HAP-1 (cell line): Measurements from ENCODE around the gene GPX1.
"Not testable (repeated sequence)": the region's sequence is repeated elsewhere in the genome, so short reads cannot be mapped to it uniquely, and the experiment has no call there.

Experiments
- DNase-seq, 2 experiments: peaks; one replicate each; pipeline ENCODE4 v3.0.0-alpha.2; 2016 to 2020; ENCODE audit warnings: low spot score in 2 of 2
- H3K27me3 ChIP-seq: fragments of 250-450 bp; sonication (Bioruptor Pico); 2 replicates; pipeline ENCODE4 v1.5.1; 2020; ENCODE audit warnings: low read depth, mild to moderate bottlenecking, moderate library complexity
- H3K36me3 ChIP-seq: fragments of 250-450 bp; sonication (Bioruptor Pico); replicated peaks from 2 replicates; pipeline ENCODE4 v1.5.1; 2020; ENCODE audit warnings: mild to moderate bottlenecking
- H3K4me1 ChIP-seq: fragments of 250-450 bp; sonication (Bioruptor Pico); 2 replicates; pipeline ENCODE4 v1.5.1; 2020; ENCODE audit warnings: mild to moderate bottlenecking
- H3K4me3 ChIP-seq: fragments of 250-450 bp; sonication (Bioruptor Pico); 2 replicates; pipeline ENCODE4 v1.5.1; 2020; ENCODE audit warnings: mild to moderate bottlenecking, moderate library complexity
- H3K9me3 ChIP-seq: fragments of 250-450 bp; sonication (Bioruptor Pico); 2 replicates; pipeline ENCODE4 v1.5.1; 2020; ENCODE audit warnings: mild to moderate bottlenecking, moderate library complexity
- in situ Hi-C: fragments of 300-500 bp; cut with MboI; formaldehyde crosslinking; loops from 3 replicates; pipeline ENCODE4 v1.14.3; 2020; ENCODE audit warnings: low sequenced_read_pairs, inconsistent platforms, mixed read lengths

GPX1 gene

DNA sequence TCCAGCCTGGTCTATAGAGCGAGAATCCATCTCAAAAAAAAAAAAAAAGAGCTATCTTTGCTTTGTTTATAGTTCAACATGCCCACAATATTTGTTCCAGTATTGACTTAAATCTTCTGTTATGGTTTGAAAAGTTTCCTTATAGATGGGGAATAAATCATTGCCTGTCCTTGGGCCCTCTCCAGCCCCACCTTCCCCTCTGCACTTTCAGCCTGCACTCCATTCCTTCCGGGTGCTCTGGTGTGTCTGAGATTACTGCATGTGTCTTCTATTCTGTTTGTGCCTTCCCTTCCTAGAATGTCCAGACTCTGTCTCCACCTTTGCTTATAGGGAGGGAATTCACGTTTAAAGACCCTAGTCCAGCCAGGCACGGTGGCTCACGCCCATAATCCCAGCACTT lies 25.2 kb upstream of the GPX1 start:
- no peak overlapping the region for H3K4me3 ChIP-seq
- in situ Hi-C loops = no loop called here
- peaks cover 4% of the 10 kb centered on the region for H3K36me3 ChIP-seq
- no peaks in the 10 kb centered on the region for H3K27me3 ChIP-seq
- no peaks in the 10 kb centered on the region for H3K9me3 ChIP-seq
- no peak for DNase-seq
- H3K4me1 ChIP-seq = peaks cover 10% of the 10 kb centered on the region

DNA sequence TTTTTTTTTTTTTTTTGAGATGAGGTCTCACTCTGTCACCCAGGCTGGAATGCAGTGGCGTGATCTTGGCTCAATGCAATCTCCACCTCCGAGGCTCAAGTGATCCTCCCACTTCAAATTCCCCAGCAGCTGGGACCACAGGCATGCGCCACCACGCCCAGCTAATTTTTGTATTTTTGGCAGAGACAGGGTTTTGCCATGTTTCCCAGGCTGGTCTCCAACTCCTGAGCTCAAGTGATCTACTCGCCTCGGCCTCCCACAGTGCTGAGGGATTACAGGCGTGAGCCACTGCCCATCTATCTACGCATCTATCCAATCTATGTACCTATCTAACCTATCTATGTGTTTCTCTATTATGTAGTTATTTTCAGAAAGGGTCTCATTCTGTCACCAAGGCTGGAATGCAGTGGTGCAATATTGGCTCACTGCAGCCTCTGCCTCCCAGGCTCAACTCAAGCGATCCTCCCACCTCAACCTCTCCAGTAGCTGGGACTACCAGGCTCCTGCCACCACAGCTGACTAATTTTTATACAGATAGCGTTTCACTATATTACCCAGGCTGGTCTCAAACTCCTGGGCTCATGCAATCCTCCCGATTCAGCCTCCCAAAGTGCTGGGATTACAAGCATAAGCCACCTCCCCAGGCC lies 20.2 kb upstream of the GPX1 start:
- peaks cover 26% of the 10 kb centered on the region for H3K36me3 ChIP-seq
- peak in 1 of 2 experiments; percentile 12 for DNase-seq

DNA sequence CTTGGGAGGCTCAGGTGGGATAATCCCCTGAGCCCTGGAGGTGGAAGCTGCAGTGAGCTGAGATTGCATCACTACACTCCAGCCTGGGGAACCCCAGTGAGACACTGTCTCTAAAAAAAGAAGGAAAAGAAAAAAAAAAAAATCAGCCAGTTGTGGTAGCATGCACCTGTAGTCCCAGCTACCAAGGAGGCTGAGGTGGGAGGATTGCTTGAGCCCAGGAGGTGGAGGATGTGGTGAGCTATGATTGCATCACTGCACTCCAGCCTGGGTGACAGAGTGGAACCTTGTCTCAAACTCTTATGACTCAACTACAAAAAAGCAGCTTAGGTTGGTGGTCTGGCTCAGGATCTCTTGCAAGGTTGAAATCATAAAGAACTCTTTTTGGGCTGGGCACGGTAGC lies 19.3 kb upstream of the GPX1 start:
- Histone ChIP-seq H3K4me1 (no peaks in the 10 kb centered on the region), H3K36me3 (peaks cover 35% of the 10 kb centered on the region), H3K27me3 (no peaks in the 10 kb centered on the region), H3K9me3 (no peaks in the 10 kb centered on the region), H3K4me3 (no peak overlapping the region)
- in situ Hi-C loops = no loop called here
- DNase-seq = no peak

More for the DNA sequence above, 20.2 kb upstream of the GPX1 start:
- in situ Hi-C loops = no loop called here
- Histone ChIP-seq H3K4me3 (no peak overlapping the region), H3K4me1 (no peaks in the 10 kb centered on the region), H3K9me3 (no peaks in the 10 kb centered on the region), H3K27me3 (no peaks in the 10 kb centered on the region)

DNA sequence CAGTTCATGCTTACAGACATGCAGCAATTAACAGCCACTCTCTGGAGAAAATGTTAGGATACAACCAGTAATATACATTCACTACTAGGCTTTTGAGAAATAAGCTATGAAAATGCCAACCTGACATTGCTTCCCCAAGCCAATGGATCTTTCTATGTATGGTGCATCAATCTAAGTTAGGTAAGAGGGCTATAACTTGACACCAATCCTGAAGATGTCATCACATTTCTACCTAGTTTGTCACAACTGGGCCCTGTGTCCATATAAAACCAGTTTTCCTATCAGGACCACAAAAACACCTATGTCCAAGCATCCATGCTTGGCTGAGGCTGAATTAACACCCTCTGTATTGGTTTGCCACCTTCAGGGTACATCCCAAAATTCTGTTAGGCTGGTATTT lies 13.8 kb upstream of the GPX1 start:
- no peak overlapping the region for H3K4me3 ChIP-seq
- no peak for DNase-seq
- H3K9me3 ChIP-seq = no peaks in the 10 kb centered on the region
- H3K4me1 ChIP-seq = no peaks in the 10 kb centered on the region
- H3K36me3 ChIP-seq = peaks cover 76% of the 10 kb centered on the region
- H3K27me3 ChIP-seq = no peaks in the 10 kb centered on the region
- in situ Hi-C loops = no loop called here

DNA sequence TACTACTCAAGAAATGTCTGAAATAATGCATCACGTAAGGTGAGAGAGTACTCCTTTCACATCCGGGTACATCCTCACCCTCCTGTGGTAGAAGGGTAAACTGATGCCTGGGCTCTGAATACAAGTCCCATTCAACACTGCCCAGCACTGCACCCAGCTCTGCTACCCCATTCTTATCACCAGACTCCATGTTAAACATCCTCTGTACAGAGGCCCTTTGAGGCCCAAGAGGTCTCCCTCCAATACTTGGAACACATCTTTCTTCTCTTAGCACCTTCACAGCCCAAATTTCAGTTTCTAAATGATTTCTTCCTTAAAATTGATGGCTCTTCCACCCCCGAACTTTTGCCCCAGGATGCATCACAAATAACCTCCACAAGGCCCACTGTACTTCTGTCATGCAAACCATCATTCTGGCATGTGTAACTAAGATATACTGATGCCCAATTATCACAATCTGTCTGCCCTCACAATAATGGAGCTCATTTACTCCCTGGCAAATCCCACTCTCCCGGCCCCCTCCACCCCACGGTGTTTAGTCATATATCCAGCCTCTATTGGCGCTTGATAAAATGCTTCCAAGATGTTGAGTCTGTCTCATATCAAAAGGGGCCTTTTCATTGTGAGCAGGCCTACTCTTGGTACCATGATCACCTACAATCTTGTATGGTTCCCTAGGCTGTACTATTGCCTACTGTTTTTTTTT lies 12.6 kb upstream of the GPX1 start:
- Histone ChIP-seq H3K4me1 (no peaks in the 10 kb centered on the region), H3K36me3 (peaks cover 83% of the 10 kb centered on the region), H3K9me3 (no peaks in the 10 kb centered on the region), H3K27me3 (no peaks in the 10 kb centered on the region), H3K4me3 (no peak overlapping the region)
- no peak for DNase-seq
- in situ Hi-C loops = no loop called here

DNA sequence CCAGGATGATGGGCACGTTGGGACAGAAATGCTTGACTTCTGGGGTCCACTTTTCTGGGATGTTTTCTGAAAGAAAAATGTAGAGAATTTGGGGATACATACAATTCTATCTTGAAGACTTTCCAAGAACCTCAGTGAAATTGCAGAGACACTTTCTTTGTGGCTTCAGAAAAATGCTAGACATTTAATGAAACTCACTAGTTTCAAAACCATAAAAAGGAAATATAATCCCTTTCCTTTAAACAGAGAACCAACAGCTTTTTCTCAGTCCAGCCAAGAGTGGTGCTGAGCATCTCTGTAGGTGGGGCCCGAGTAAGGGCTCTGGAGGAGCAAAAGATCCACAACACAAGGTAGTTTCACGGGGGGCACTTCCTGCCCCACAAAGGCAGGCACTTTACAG lies 4.4 kb upstream of the GPX1 start:
- H3K27me3 ChIP-seq = no peaks in the 10 kb centered on the region
- no peaks in the 10 kb centered on the region for H3K9me3 ChIP-seq
- no peak overlapping the region for H3K4me3 ChIP-seq
- H3K36me3 ChIP-seq = peaks cover 86% of the 10 kb centered on the region
- H3K4me1 ChIP-seq = peaks cover 11% of the 10 kb centered on the region
- in situ Hi-C loops = no loop called here
- DNase-seq = no peak

DNA sequence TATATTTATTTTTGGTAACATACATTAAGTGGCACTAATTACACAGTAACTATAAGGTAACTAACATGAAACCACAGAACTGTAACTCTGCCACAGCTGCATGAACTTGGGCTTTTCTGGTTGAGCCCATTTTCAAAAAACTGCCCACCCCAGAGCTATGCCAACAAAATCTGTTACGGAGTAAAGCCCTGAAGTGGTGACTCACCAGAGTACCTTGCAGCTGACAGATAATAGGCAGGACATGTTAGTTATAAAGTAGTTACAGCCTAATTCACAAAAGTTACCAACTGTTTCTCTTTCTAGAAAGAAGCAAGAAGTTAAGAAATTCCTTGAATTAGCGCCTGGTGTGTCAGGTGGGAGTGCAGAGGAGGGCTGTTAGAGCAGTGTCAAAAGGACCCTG lies 1.5 kb upstream of the GPX1 start:
- Histone ChIP-seq H3K27me3 (no peaks in the 10 kb centered on the region), H3K4me3 (no peak overlapping the region), H3K9me3 (no peaks in the 10 kb centered on the region), H3K4me1 (peaks cover 11% of the 10 kb centered on the region), H3K36me3 (peaks cover 76% of the 10 kb centered on the region)
- DNase-seq = no peak
- in situ Hi-C loops = no loop called here

DNA sequence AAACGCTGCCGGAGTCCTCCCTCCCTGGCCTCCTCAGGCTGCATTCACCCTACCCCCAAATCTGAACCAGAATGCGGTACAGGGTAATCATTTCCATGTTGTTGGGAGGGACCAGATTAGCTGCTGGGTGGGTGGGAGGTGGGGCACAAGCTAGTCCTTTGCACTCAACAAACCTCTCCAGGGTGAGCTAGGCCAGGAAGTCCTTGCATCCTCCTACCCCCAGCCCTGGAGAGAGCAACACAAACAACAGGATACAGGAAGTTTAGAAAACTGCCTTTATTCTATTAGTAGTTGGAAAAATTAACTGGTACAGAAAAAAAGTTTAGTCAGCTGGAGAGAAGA lies 702 bp upstream of the GPX1 start:
- H3K4me3 ChIP-seq = peak overlapping the region; percentile 55
- H3K36me3 ChIP-seq = peaks cover 68% of the 10 kb centered on the region
- in situ Hi-C loops = no loop called here
- peak in 1 of 2 experiments; percentile 24 for DNase-seq
- peaks cover 11% of the 10 kb centered on the region for H3K4me1 ChIP-seq
- no peaks in the 10 kb centered on the region for H3K27me3 ChIP-seq
- no peaks in the 10 kb centered on the region for H3K9me3 ChIP-seq

DNA sequence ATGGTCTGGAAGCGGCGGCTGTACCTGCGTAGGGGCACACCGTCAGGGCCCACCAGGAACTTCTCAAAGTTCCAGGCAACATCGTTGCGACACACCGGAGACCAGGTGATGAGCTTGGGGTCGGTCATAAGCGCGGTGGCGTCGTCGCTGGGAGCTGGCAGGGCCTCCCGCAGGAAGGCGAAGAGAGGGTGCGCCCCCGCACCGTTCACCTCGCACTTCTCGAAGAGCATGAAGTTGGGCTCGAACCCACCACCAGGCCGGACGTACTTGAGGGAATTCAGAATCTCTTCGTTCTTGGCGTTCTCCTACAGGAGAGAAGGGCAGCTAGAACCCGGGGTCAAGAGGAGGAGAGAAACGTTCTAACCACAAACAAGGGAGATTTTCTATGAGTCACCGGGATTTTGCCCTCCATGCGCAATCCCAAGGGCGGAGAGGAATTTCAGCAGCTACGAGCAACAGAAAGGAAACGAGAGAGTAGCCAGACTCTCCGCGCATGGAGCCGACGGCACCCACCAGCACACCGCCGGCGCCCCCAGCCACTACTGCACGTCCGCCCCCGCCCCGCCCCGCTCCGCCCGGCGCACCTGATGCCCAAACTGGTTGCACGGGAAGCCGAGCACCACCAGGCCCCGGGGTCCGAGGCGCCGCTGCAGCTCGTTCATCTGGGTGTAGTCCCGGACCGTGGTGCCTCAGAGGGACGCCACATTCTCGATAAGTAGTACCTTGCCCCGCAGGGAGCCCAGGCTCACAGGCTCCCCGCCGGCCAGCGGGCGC lies 523 bp downstream of the GPX1 start:
- H3K9me3 ChIP-seq, in situ Hi-C loops, H3K27me3 ChIP-seq: not testable (repeated sequence)
- Histone ChIP-seq H3K36me3 (peaks cover 56% of the 10 kb centered on the region), H3K4me3 (peak overlapping the region; percentile 55), H3K4me1 (peaks cover 11% of the 10 kb centered on the region)
- DNase-seq = peak in 1 of 2 experiments; percentile 49

DNA sequence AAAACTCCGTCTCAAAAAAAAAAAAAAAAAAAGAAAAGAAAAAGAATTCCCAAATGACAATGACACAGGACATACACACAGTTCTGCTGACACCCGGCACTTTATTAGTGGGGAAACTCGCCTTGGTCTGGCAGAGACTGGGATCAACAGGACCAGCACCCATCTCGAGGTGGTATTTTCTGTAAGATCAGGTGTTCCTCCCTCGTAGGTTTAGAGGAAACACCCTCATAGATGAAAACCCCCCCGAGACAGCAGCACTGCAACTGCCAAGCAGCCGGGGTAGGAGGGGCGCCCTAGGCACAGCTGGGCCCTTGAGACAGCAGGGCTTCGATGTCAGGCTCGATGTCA lies 1.1 kb downstream of the GPX1 start:
- H3K9me3 ChIP-seq, H3K27me3 ChIP-seq, DNase-seq, in situ Hi-C loops: not testable (repeated sequence)
- H3K4me1 ChIP-seq = peaks cover 11% of the 10 kb centered on the region
- peak overlapping the region; percentile 55 for H3K4me3 ChIP-seq
- peaks cover 50% of the 10 kb centered on the region for H3K36me3 ChIP-seq

DNA sequence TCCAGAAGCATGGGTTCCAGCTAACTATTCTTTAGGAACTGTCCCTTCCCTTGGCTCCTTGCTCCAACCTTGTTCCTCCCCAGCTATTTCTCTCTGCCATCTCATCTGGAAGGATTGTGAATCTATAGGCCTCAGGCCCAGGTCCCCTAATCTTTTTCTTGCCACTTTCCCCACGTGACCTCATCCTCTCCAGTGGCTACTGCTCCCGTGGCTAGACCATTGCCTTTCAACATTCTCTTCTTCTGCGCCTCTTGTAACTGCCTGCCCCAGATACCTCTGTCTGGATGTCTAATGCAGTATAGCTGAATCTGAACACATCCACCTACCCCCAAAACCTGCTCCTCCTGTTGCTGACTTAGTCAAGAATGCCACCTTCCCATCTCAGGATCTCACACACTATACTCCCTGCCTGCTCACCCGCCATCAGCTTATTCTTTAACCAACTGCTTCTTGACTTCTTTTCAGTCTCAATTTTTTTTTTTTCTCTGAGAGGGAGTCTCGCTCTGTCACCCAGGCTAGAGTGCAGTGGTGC lies 5.2 kb downstream of the GPX1 start:
- Histone ChIP-seq H3K9me3 (no peaks in the 10 kb centered on the region), H3K4me3 (no peak overlapping the region), H3K27me3 (no peaks in the 10 kb centered on the region), H3K36me3 (peaks cover 13% of the 10 kb centered on the region), H3K4me1 (no peaks in the 10 kb centered on the region; the same call in 1 of the 2 replicates)
- no peak for DNase-seq
- in situ Hi-C loops = no loop called here

DNA sequence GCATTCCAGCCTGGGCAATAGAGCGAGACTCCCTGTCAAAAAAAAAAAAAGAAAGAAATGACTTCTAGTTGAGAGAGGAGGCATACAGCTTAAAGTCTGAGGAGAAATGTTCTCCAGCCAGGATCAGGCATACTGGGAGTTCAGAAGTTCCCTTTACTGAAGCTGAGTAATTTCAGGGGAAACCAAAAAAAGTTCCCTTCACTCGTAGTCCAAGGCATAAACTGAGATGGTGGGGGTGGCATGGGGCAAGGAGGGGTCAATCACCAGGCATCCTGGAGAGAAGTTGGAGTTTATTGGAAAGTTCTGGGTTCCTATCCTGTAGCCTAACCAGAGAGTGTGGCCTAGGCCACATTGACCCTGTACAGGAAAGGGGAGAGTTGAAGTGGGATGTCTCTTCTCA lies 5.9 kb downstream of the GPX1 start:
- no peaks in the 10 kb centered on the region for H3K9me3 ChIP-seq
- H3K27me3 ChIP-seq = no peaks in the 10 kb centered on the region
- peaks cover 13% of the 10 kb centered on the region for H3K36me3 ChIP-seq
- H3K4me1 ChIP-seq = no peaks in the 10 kb centered on the region; the same call in 1 of the 2 replicates
- no peak overlapping the region for H3K4me3 ChIP-seq
- in situ Hi-C loops = no loop called here
- no peak for DNase-seq

DNA sequence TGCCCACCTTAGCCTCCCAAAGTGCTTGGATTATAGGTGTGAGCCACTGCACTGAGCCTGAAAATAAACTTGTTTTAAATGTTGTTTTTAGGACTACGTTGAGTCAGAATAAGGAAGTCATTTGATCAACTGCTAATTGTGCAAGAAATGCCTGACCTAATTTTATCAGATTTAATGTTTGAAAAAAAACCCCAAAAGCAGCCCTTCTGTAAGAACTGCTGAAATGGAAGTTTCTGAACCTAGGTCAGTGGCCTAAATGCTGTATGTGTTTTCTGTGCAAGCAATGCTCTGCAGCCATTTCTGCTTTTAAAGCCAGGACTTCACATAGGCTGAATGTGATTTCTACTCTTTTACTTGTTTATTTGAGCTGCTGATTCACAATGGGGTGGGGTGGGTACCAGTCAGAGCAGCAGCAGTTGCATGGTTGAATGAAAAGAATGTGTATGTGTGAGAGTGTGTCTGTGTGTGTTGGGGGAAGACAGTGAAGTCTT lies 6.6 kb downstream of the GPX1 start:
- no peak overlapping the region for H3K4me3 ChIP-seq
- no peaks in the 10 kb centered on the region for H3K27me3 ChIP-seq
- H3K4me1 ChIP-seq = no peaks in the 10 kb centered on the region; the same call in 1 of the 2 replicates
- H3K36me3 ChIP-seq = peaks cover 11% of the 10 kb centered on the region
- no peaks in the 10 kb centered on the region for H3K9me3 ChIP-seq
- in situ Hi-C loops = no loop called here
- no peak for DNase-seq
